ENCODE data around the gene CACNA1I. TPM values are rescaled to one million over a fixed set of nuclear protein-coding genes. Genes with fewer than 3 reads are reported as not detected.
A peak's percentile ranks its signal among the peaks of the same experiment; 100 is the strongest.
"Not testable (repeated sequence)": the region's sequence is repeated elsewhere in the genome, so short reads cannot be mapped to it uniquely, and the experiment has no call there.

The CACNA1I gene
- total RNA-seq: 0.10 TPM
- long read RNA-seq: 0 reads

DNA sequence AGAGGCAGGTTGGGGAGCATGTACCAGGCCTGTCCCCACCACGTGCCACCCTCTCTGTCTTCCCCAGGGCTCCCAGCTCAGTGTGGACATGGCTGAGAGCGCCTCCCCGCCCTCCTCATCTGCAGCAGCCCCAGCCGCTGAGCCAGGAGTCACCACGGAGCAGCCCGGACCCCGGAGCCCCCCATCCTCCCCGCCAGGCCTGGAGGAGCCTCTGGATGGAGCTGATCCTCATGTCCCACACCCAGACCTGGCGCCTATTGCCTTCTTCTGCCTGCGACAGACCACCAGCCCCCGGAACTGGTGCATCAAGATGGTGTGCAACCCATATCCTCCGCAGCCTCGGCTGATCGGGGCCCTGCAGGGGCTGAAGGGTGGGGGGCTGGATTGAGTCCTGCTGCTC, at the start of gene CACNA1I:
TSS of gene CACNA1I (plus strand) at position 89 of the 400 bp plus-strand sequence. CDS start at position 89, 0 bp downstream.
- no peak for DNase-seq (ENCODE audit: low spot score)

- DNase-seq (ENCODE audit: low spot score): not testable (repeated sequence)
These were observed 49.3 kb upstream of the CACNA1I start for GRCh38 chr22:39521106-39521885.

- DNase-seq (ENCODE audit: low spot score): not testable (repeated sequence)
These were observed 48.5 kb upstream of the CACNA1I start for GRCh38 chr22:39522091-39522490.

DNA sequence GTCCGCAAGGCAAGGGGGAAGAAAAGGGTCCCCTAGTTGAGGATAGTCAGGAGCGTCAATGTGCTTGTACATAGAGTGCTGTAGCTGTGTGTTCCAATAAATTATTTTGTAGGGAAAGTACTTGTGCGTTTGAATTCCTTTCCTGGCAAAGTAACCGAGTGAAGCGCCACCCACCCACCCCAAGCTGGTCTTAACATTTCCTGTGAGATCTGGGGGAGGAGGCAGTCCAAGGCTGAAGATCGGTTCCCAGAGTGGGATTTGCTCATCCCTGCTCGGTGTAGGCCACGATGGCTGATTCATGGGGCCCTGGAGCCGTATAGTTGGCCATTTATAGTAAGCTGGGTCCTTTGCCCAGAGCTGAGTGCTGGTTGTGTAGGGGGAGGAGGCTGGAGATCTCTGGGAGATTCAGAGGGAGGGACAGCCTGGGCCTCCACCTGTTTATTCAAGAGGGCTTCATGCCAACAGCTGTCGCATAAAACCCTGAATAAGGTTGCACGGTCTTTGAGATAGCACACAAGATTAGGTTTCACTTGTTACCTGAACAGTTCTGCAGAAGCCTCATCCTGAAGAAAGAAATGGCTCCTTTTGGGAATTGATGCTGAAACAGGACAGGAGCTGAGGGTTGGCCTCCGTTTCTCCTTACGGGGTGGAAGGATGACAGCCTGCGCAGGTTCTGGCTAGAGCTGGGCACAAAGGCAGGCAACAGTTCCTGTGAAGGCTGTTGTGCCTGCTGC, 47.8 kb upstream of the CACNA1I start:
- DNase-seq (ENCODE audit: low spot score): no peak

- no peak for DNase-seq (ENCODE audit: low spot score)
These were observed 46.3 kb upstream of the CACNA1I start for GRCh38 chr22:39524089-39524752.

GRCh38 chr22:39524753-39525657, 45.5 kb upstream of the CACNA1I start:
- no peak for DNase-seq (ENCODE audit: low spot score)

DNA sequence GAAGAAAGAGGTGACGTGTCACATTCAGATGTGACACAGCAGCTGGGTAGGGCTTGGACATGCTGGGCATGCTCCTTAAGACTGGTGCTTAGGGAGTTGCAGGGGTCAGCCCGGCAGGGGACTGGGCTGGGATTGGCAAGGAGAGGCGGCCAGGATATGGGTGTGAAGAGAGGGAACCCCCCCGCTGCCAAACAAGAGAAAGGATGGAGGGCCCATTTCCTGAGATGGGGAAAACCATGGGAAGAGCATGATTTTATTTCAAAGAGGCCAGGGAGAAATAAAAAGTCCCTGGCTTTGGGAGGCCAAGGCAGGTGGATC, 44.9 kb upstream of the CACNA1I start:
- DNase-seq (ENCODE audit: low spot score): no peak

GRCh38 chr22:39526736-39527171, 43.8 kb upstream of the CACNA1I start:
- no peak for DNase-seq (ENCODE audit: low spot score)

DNA sequence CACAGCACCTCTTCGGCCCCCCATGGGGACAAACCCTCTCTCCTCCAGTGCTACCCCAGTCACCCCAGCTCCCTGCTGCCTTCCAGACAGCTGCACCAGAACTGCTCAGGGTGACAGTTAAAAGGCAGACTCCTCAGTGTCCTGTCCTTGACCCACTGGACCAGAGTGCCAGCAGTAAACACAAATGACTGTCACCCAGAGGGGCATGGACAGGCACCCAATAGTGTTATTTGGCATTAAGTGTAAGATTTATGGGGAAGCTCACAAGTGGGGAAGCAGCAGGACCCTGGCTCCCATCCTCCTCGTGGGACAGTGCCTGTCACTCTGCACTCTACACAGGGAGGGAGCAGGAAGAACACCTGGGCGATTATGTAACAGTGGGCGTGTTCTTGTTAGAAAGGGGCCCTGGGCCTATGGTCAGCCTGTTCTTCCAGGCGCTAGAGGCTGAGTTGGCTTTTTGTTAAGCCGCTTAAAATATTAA, 43.0 kb upstream of the CACNA1I start:
- DNase-seq (ENCODE audit: low spot score): no peak

- no peak for DNase-seq (ENCODE audit: low spot score)
These were observed 42.4 kb upstream of the CACNA1I start for GRCh38 chr22:39528080-39528661.

DNA sequence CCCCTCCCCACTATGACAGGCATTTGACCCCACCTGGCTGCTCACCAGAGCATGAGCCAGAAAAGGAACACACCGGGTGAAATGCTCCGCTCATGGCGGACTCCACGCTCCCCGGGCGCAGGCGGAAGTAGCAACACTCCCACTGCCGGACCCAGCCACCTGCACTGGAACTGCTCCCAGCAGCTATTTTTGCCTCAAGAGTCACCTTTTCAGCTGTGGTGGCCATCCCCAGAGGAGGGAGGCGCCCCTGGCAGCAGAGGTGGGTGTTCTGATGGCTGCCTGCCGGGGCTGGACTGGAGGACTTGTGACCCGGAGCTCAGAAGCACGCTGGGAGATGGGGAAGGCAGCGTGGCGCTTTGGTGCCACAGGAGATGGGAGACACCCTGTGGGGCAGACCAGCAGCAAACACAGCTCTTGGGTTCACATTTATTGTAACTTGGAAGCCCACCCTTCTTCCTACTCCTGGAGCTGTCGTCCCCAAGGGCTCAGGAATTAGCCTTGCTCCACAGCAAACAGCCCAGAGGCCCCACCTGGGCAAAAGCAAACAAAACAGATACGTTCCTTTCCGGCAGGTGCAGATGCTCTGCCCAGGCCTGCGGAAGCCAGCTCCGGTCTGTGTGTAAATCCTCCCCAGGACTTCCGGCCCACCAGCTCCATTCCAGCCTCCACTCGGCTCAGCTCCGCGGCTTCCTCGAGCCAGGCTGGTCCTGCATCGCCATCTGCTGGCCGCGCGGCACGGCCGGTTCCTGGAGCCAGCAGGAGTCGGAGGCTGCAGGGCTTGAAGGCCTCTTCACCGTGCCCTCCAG, 41.7 kb upstream of the CACNA1I start:
- DNase-seq (ENCODE audit: low spot score): peak; percentile 96

GRCh38 chr22:39529487-39529851, 41.1 kb upstream of the CACNA1I start:
- no peak for DNase-seq (ENCODE audit: low spot score)

DNA sequence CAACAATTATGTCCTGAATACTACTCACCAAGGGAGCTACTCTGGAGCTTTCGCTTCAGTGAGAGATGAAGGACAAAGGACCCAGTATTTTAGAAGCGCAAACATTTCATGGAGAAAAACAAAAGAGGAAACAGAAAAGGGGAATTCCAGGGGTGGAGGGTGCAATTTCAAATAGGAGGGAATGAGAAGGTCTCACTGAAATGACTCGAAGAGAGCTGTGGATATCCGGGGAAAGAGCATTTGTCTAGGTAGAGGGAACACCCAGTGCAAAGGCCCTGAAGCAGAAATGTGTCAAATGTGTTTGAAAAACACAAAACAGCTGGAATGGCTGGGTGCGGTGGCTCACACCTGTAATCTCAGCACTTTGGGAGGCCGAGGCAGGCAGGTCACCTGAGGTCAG, 40.4 kb upstream of the CACNA1I start:
- no peak for DNase-seq (ENCODE audit: low spot score)

DNA sequence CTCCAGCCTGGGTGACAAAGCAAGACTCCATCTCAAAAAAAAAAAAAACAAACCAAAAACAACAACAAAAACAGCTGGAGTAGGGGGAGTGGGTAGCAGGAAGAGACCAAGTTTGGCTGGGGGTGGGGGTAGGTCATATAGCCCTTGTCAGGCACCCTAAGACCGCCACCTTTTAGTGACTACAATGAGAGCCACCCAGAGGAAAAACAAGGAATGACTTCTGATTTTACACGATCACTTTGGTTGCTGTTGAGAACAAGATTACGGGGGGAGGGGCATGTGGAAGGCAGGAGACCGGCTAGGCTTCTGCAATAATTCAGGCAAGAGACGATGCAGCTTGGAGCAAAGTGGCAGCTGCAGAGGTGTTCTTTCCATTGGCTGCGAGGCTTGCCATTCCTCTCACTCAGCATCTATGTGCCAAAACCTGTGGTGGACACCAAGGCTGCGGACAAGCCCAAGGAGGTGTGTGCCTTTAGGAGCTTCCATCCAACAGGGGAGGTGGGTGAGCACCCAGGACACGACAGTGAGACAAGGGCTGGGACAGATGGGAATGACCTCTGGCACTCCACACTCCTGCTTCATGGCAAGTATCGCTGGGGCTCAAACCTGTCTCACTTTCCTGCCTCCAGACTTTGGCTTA, 39.7 kb upstream of the CACNA1I start:
- DNase-seq (ENCODE audit: low spot score): no peak

DNA sequence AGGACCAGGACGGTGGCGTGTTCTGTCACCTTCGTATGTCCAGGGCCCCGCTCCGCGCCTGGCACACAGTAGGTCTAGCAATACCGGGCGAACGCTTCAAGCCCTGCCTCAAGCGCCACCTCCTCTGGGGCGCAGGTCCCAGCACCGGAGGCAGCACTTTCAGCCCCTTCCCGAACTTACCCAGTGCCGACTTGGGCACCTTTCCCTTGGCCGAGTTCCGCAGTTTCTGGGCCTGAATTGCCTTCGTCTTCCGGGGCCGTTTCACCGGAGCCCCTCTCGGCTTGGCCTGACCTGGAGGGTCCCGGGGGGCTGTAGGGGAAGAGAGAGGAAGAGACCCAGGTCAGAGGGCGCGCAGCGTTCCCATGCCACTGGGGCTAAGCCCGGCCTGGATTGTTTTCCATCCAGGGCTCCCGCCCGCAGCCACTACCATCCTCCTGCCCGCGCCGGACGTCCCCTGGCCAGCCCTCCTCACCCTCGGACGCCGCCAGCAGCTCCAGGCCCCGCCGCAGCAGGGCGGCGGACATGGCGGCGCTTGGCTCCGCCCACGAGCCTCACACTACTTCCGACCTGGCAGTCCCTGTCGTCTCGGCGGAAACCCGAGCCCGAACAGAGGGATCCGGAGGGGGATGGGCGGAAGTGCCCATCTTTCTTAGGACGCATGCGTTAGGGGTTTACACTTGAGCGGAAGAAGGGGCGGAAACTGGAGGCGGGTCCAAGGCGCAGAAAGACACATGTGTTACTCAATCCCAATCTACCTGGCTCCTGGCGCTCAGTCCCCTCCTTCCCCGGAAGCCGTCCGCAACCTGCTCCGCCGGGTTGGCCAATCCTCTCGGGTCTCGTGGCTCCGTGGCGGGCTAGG, 38.1 kb upstream of the CACNA1I start, which contains the start of gene RPS19BP1:
TSS of gene RPS19BP1 (minus strand) at position 534 of the 859 bp plus-strand sequence. CDS start at position 524, 10 bp downstream.
- DNase-seq (ENCODE audit: low spot score): peak; percentile 98

DNA sequence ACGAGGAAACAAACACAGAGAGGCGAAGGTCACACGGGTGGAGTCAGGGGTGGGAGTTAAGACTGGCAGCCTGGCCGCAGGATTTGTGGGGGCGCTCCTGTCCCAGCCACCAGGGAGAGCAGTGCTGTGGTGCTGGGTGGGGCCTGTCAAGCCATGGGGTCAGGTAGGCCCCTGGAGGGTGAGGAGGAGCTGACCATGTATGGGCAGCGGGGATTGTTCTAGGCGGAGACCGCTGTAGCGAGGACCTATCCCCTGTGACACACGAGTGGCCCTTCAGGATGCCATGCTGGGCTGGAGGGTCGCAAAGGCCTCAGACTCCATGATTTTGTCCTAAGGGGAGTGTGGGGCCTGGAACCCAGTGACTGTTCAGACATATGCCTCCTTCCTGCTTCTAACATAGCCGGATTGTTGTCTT, 36.5 kb upstream of the CACNA1I start:
- DNase-seq (ENCODE audit: low spot score): no peak

- peak; percentile 93 for DNase-seq (ENCODE audit: low spot score)
These were observed 35.8 kb upstream of the CACNA1I start for GRCh38 chr22:39534591-39535356.
